Smooth muscle cell of the coronary artery (primary cell): ENCODE results near the gene KBTBD13. TPM values are rescaled to one million over a fixed set of nuclear protein-coding genes. Genes with fewer than 3 reads are reported as not detected.

ENCODE experiments used
- total RNA-seq: library from RNA; depleted of rRNA; stranded (reverse); fragments of >200 nt; gene quantifications from 2 replicates; pipeline ENCODE4 v1.2.3, GENCODE V29; 2014; ENCODE audit warnings: low replicate concordance

Gene KBTBD13
- total RNA-seq, result under 0.01 TPM in 1 of 2 replicates, not detected in the other

GRCh38 chr15:65076486-65077290 lies at the start of gene KBTBD13:
TSS of gene KBTBD13 (plus strand) at chr15:65076746. CDS start at chr15:65076816, 70 bp downstream.

GRCh38 chr15:65028921-65029735 lies 47.4 kb upstream of the KBTBD13 start, which contains the start of gene MTFMT:
TSS of gene MTFMT (minus strand) at chr15:65029639. CDS start at chr15:65029613, 26 bp downstream.

GRCh38 chr15:65044724-65045481 lies 31.6 kb upstream of the KBTBD13 start, which contains the start of gene SLC51B:
TSS of gene SLC51B (plus strand) at chr15:65045387. CDS start at chr15:65050005, 4,618 bp downstream.

GRCh38 chr15:65067645-65068402 lies 8.7 kb upstream of the KBTBD13 start, which contains the start of gene RASL12:
TSS of gene RASL12 (minus strand) at chr15:65067991. CDS start at chr15:65067835, 156 bp downstream.

GRCh38 chr15:65115086-65115485 lies 38.5 kb downstream of the KBTBD13 start, which contains the start of gene UBAP1L:
TSS of gene UBAP1L (minus strand) at chr15:65115200. CDS start at chr15:65106215, 8,985 bp downstream.

Other genes with a start within 250 kb of the KBTBD13 start
- gene PLEKHO2, start 234.8 kb upstream of the KBTBD13 start, total RNA-seq, result 12.6 and 48.2 TPM in 2 replicates
- 3.2 and 15.3 TPM in 2 replicates for gene ANKDD1A, start 164.8 kb upstream of the KBTBD13 start, total RNA-seq
- 41.0 and 62.0 TPM in 2 replicates for gene SPG21, start 86.8 kb upstream of the KBTBD13 start, total RNA-seq
- gene MTFMT, start 47.1 kb upstream of the KBTBD13 start, total RNA-seq, result 7.0 and 10.7 TPM in 2 replicates
- not detected in 2 replicates for gene SLC51B, start 31.4 kb upstream of the KBTBD13 start, total RNA-seq
- gene RASL12, start 8.8 kb upstream of the KBTBD13 start, total RNA-seq, result 0.30 and 4.1 TPM in 2 replicates
- 0.53 and 0.94 TPM in 2 replicates for gene UBAP1L, start 38.5 kb downstream of the KBTBD13 start, total RNA-seq
- 9.5 and 10.5 TPM in 2 replicates for gene PDCD7, start 57.1 kb downstream of the KBTBD13 start, total RNA-seq
- gene CLPX, start 108.6 kb downstream of the KBTBD13 start, total RNA-seq, result 26.7 and 33.0 TPM in 2 replicates
- gene CILP, start 134.7 kb downstream of the KBTBD13 start, total RNA-seq, result under 0.01 and 6.0 TPM in 2 replicates
- 1.5 and 1.7 TPM in 2 replicates for gene PARP16, start 210.1 kb downstream of the KBTBD13 start, total RNA-seq
- not detected in 2 replicates for gene RNU5A-1, start 219.3 kb downstream of the KBTBD13 start, total RNA-seq
- not detected in 2 replicates for gene RNU5B-1, start 227.9 kb downstream of the KBTBD13 start, total RNA-seq